SK-N-SH treated with all-trans-retinoic acid at 6 μM for 48 hours (cell line): ENCODE results near the gene GSDMA.

ENCODE experiments used
- BACH2 ChIP-seq: fragments of 250-450 bp; sonication (Bioruptor Pico); IDR thresholded peaks from 2 replicates; pipeline ENCODE4 v1.9.0; 2021; ENCODE audit warnings: mild to moderate bottlenecking, borderline replicate concordance
- CREB5 ChIP-seq: fragments of 250-450 bp; sonication (Bioruptor Pico); IDR thresholded peaks from 2 replicates; pipeline ENCODE4 v1.5.1; 2020; ENCODE audit warnings: low read depth, mild to moderate bottlenecking, moderate library complexity
- POU6F1 ChIP-seq: fragments of 250-450 bp; sonication (Bioruptor Pico); IDR thresholded peaks from 2 replicates; pipeline ENCODE4 v1.8.0; 2021; ENCODE audit warnings: low read depth, mild to moderate bottlenecking, moderate library complexity, borderline replicate concordance
- RARB ChIP-seq: fragments of 250-450 bp; sonication (Bioruptor Pico); IDR thresholded peaks from 2 replicates; pipeline ENCODE4 v1.8.0; 2021; ENCODE audit warnings: mild to moderate bottlenecking, moderate library complexity
- SNAI2 ChIP-seq: fragments of 250-450 bp; sonication (Bioruptor Pico); IDR thresholded peaks from 2 replicates; pipeline ENCODE4 v1.5.0; 2020; ENCODE audit warnings: mild to moderate bottlenecking, moderate library complexity
- TSHZ2 ChIP-seq: fragments of 250-450 bp; sonication (Bioruptor Pico); IDR thresholded peaks from 2 replicates; pipeline ENCODE4 v1.5.0; 2020; ENCODE audit warnings: mild to moderate bottlenecking, moderate library complexity
- ZFP3 ChIP-seq: fragments of 250-450 bp; sonication (Bioruptor Pico); IDR thresholded peaks from 2 replicates; pipeline ENCODE4 v1.5.0; 2020; ENCODE audit warnings: mild to moderate bottlenecking, moderate library complexity
- ZNF8 ChIP-seq: fragments of 450-650 bp; formaldehyde crosslinking; IDR thresholded peaks from 2 replicates; pipeline ENCODE4 v1.5.0; 2020; ENCODE audit warnings: mild to moderate bottlenecking, moderate library complexity
- TF ChIP-seq, protein P1 (sequence below): fragments of 250-450 bp; sonication (Bioruptor Pico); IDR thresholded peaks from 2 replicates; pipeline ENCODE4 v1.5.1; 2021; ENCODE audit warnings: mild to moderate bottlenecking, moderate library complexity

GRCh38 chr17:39933912-39934311, 28.9 kb upstream of the GSDMA start:
- TF ChIP-seq ZNF8: no peak
- TF ChIP-seq RARB (CRISPR knock-in tag): no peak
- TF ChIP-seq SNAI2 (CRISPR knock-in tag): no peak
- TF ChIP-seq POU6F1 (CRISPR knock-in tag): no peak
- TF ChIP-seq, protein P1, sequence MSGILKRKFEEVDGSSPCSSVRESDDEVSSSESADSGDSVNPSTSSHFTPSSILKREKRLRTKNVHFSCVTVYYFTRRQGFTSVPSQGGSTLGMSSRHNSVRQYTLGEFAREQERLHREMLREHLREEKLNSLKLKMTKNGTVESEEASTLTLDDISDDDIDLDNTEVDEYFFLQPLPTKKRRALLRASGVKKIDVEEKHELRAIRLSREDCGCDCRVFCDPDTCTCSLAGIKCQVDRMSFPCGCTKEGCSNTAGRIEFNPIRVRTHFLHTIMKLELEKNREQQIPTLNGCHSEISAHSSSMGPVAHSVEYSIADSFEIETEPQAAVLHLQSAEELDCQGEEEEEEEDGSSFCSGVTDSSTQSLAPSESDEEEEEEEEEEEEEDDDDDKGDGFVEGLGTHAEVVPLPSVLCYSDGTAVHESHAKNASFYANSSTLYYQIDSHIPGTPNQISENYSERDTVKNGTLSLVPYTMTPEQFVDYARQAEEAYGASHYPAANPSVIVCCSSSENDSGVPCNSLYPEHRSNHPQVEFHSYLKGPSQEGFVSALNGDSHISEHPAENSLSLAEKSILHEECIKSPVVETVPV (CRISPR knock-in tag): no peak
- TF ChIP-seq BACH2 (CRISPR knock-in tag): no peak
- TF ChIP-seq TSHZ2 (CRISPR knock-in tag): no peak
- TF ChIP-seq CREB5: no peak
- no peak for TF ChIP-seq ZFP3
